ENCODE results near the gene CUBN.

GRCh38 chr10:17155826-17156225 is 26.2 kb upstream of the CUBN start:
- no peak for TF ChIP-seq HINFP (tag; conservative IDR thresholded peaks at IDR 0.05; ENCODE audit: low read depth)
- TF ChIP-seq TSHZ1 (CRISPR knock-in tag; IDR thresholded peaks at IDR 0.05): no peak
- no peak for TF ChIP-seq CREBBP (IDR thresholded peaks at IDR 0.05; ENCODE audit: low read depth, low read length)
- no peak for TF ChIP-seq U2AF1 (optimal IDR thresholded peaks at IDR 0.05; ENCODE audit: low read depth, low read length)
- TF ChIP-seq CTCF (IDR thresholded peaks at IDR 0.05 in 2 of 3, conservative IDR thresholded peaks at IDR 0.05 in 1 of 3; ENCODE audit: insufficient read depth in 2 of 3, low read depth in 1 of 3, low read length in 3 of 3): no peak
- TF ChIP-seq SIN3A (IDR thresholded peaks at IDR 0.05; ENCODE audit: borderline replicate concordance in 2 of 2, control insufficient read depth in 1 of 2, low read depth in 2 of 2, low read length in 2 of 2): no peak
- no peak for TF ChIP-seq STAT6 (CRISPR knock-in tag; IDR thresholded peaks at IDR 0.05)

All from K562 (cell line).